ENCODE data around the gene DMRT1. TPM values are rescaled to one million over a fixed set of nuclear protein-coding genes. Genes with fewer than 3 reads are reported as not detected.

Gene DMRT1
- total RNA-seq, 1 experiment from 2014 or later, result not detected

- DNase-seq (ENCODE audit: low read depth), result no peak
These were observed 80.7 kb downstream of the DMRT1 start for GRCh38 chr9:922171-922570.

DNA sequence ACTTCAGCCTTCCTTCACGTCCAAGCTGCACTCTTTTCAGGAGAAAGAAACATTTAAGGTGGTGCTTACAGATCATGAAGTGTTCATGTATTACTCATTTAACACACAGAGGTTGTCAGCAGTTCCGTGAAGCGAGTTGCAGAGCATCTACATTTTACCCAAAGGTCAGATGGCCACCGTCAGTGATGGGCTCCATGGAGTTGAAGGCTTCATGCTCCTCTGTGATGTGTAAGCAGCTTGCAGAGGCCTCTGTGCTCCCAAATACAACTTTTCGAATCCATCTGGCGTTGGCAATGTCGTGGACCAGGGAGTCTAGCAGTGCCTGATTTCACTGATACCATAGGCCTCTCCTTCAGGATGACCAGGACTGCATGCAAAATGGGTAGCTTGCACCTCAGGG lies 81.2 kb downstream of the DMRT1 start:
- DNase-seq (ENCODE audit: low read depth), result no peak

- no peak for DNase-seq (ENCODE audit: low read depth)
These were observed 85.5 kb downstream of the DMRT1 start for GRCh38 chr9:926976-927375.

DNA sequence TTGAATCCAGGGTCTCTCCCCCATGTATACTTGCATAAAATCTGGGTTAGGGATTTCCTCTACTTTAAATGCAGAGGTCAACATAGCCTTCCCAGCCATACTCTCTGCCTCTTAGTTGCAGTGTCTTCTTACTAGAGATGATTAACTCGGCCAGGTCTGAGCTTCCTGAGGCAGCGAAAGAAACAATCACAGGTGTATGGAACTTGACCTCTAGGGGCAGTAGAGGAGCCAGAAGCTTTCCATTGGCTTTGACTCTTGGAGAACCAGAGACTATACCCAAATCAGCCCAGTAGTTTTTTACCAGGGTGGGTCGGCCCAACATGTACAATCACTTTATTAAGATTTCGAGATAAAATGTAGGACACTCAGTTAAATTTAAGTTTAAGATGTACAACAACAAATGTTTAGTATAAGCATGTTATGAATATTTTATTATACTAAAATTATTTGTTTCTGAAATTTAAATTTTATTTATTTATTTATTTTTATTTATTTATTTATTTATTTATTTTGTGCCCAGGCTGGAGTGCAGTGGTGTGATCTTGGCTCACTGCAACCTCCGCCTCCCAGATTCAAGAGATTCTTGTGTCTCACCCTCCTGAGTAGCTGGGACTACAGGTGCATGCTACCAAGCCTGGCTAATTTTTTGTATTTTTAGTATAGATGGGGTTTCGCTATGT lies 87.0 kb downstream of the DMRT1 start:
- peak; percentile 17 for DNase-seq (ENCODE audit: low read depth)

DNA sequence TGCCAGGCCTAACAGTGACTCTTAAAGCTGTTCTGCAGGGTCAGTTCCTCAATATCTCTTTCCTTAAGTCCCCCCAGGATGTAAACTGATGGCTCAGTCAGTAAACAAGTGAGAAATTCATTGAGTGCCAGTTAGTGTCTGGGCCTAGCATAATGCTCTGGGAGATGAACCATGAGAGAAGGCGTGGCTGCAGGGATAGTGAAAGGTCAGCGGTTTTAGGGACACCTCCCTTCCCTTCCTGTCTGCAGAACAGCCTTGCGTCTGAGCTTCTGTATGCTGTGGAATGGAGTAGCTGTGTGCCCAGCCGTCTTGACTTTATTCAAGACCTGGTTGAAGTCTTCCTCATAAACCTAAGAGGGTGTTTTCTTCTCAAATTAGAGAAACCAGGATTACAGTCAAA lies 88.2 kb downstream of the DMRT1 start:
- DNase-seq (ENCODE audit: low read depth), result no peak

GRCh38 chr9:933356-933755 lies 91.9 kb downstream of the DMRT1 start:
- no peak for DNase-seq (ENCODE audit: low read depth)

GRCh38 chr9:935348-935965 lies 94.0 kb downstream of the DMRT1 start:
- DNase-seq (ENCODE audit: low read depth), result no peak

- DNase-seq (ENCODE audit: low read depth), result no peak
These were observed 101.5 kb downstream of the DMRT1 start for GRCh38 chr9:942805-943580.

GRCh38 chr9:947985-948384 lies 106.5 kb downstream of the DMRT1 start:
- no peak for DNase-seq (ENCODE audit: low read depth)

- DNase-seq (ENCODE audit: low read depth), result no peak
These were observed 107.0 kb downstream of the DMRT1 start for GRCh38 chr9:948497-948896.

DNA sequence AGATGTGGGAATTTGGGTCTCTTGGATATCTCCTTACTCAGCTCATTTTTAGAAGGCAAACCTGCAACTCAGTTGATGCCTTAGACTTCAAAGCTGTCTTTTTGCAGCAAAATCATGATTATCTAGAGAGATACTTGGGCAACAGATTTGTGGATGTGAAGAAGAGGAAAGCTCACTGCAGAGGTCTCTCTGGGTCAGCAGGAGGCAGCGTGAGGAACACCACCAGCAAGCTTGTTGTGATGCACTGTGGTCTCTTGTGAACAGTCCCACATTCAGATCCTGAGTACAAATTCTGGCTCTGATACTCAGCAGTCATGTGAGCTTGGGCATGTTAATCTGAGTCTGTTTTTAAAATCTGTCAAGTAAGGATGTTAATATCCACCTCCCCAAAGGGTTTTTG lies 108.6 kb downstream of the DMRT1 start:
- no peak for DNase-seq (ENCODE audit: low read depth)

DNA sequence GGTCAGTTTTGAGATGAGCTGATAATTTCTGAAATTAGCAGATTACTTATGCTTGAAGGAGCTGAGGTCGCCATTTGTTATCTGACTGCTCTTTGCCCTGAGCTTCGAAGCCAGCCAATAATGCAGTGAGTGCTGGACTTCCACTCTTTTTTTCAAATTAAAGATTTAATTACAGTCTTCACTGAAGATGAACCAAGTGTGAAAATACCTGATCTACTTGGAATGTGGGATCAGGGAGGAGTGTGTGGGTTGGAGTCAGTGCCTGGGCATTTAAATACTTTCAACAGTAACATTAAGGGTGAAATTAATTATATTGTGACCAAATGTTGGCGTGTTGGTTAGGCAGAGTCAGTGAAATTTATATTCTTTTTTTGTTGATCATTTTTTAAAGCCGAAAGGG lies 111.0 kb downstream of the DMRT1 start:
- no peak for DNase-seq (ENCODE audit: low read depth)

- no peak for DNase-seq (ENCODE audit: low read depth)
These were observed 117.6 kb downstream of the DMRT1 start for GRCh38 chr9:959105-959504.

DNA sequence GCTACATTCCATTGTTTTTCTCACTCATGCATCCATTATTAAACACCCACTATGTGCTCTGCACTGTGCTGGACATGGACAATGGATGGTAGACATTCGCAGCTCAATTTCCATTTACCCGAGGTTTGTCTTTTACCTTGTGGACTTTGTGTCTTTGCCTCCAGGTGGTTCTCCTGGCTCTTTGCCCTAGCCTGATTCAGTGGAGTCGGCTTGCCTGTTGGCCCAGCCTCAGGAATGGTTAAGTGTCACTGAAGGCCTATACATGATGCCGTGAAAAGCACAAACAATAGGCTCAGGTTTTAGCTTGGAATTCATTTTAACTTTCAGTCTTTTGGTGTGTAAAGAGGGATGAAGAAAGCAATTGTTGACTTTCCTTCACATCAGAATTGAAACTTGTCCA lies 118.4 kb downstream of the DMRT1 start:
- no peak for DNase-seq (ENCODE audit: low read depth)

- no peak for DNase-seq (ENCODE audit: low read depth)
These were observed 120.5 kb downstream of the DMRT1 start for GRCh38 chr9:962023-962422.

GRCh38 chr9:965497-965896 lies 124.0 kb downstream of the DMRT1 start:
- no peak for DNase-seq (ENCODE audit: low read depth)

DNA sequence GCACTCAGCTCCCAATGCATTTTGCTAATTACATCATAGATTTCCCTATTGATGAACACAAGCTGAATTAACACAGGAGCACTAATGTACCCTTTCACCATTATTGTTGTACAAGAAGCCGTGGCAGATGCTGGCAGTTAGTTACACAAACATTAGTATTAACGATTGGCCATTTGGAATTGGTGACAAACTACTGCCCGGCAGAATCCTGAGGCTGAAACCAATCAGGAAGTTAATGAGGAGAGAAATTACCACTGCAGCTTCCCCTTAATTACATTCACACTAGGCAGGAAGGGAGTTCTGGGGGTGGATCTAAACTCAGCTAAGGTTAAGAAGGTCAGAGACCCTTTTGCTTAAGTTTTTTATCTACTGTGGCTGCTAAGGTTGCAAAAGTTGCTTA lies 125.4 kb downstream of the DMRT1 start:
- no peak for DNase-seq (ENCODE audit: low read depth)

DNA sequence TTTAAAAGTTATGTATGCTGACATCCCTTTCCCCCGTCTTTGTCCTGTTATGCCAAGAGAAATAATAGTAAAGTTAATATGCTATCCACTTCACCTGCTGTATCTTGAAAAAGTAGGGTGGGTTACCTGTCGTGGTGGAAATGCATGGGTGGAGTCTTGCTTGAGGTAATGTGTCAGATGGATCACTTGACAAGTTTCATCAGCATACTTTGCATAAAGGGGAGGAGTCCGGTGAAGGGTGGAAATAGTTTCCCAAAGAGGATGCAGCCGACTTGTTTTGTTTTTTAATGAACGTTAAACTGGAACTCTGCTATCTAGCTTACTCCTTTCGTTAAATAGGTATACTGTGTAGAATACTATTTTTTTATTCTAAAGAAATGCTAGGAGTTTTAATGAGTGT lies 125.9 kb downstream of the DMRT1 start:
- DNase-seq (ENCODE audit: low read depth), result no peak

GRCh38 chr9:967903-968641 lies 126.6 kb downstream of the DMRT1 start:
- DNase-seq (ENCODE audit: low read depth), result no peak

GRCh38 chr9:969310-970150 lies 128.0 kb downstream of the DMRT1 start:
- no peak for DNase-seq (ENCODE audit: low read depth)

Data from HT1080 (cell line).